ENCODE measurements around the gene TTC34. TPM values are rescaled to one million over a fixed set of nuclear protein-coding genes. Genes with fewer than 3 reads are reported as not detected.
A peak's percentile ranks its signal among the peaks of the same experiment; 100 is the strongest.

Gene TTC34
- total and polyA plus RNA-seq, 3 experiments from 2014 or later = 0.17 to 1.1 (median 1.1) TPM

- Mint-ChIP-seq H3K36me3 (peaks cover 0 to 20% (median 0%) of the 10 kb centered on the region in 3 donors), H3K27ac (peak overlapping the region in 1 of 8 donors; percentile 4), H3K4me1 (peaks cover under 1 to 21% (median 2%) of the 10 kb centered on the region in 3 donors), H3K4me3 (peak overlapping the region in 2 of 7 donors; percentile 12 to 27), H3K27me3 (no peaks in the 10 kb centered on the region), H3K9me3 (no peaks in the 10 kb centered on the region)
- Histone ChIP-seq H3K9me3 (ENCODE audit: low read length) (no peaks in the 10 kb centered on the region), H3K36me3 (ENCODE audit: insufficient read depth, low read length) (no peaks in the 10 kb centered on the region), H3K4me3 (ENCODE audit: low read length) (no peak overlapping the region), H3K27ac (ENCODE audit: low read depth, low read length) (no peak overlapping the region), H3K27me3 (ENCODE audit: insufficient read depth, low read length, poor library complexity, severe bottlenecking) (no peaks in the 10 kb centered on the region), H3K4me1 (ENCODE audit: insufficient read depth, low read length) (peaks cover 9% of the 10 kb centered on the region)
- peak in 1 of 5 donors; percentile 48 for DNase-seq
- ChIA-PET CTCF (no interaction called here), POLR2A (no interaction called here)
Measured at GRCh38 chr1:2590233-2591141, 211.0 kb downstream of the TTC34 start.

- Mint-ChIP-seq H3K36me3 (peaks cover 0 to 22% (median 0%) of the 10 kb centered on the region in 3 donors), H3K9me3 (no peaks in the 10 kb centered on the region), H3K4me1 (peaks cover 7 to 30% (median 10%) of the 10 kb centered on the region in 3 donors), H3K4me3 (peak overlapping the region in 3 of 7 donors; percentile 19 to 28 (median 27)), H3K27ac (peak overlapping the region in 2 of 8 donors; percentile 4 to 65), H3K27me3 (no peaks in the 10 kb centered on the region)
- Histone ChIP-seq H3K9me3 (ENCODE audit: low read length) (no peaks in the 10 kb centered on the region), H3K36me3 (ENCODE audit: insufficient read depth, low read length) (no peaks in the 10 kb centered on the region), H3K4me3 (ENCODE audit: low read length) (no peak overlapping the region), H3K4me1 (ENCODE audit: insufficient read depth, low read length) (peaks cover 18% of the 10 kb centered on the region), H3K27ac (ENCODE audit: low read depth, low read length) (no peak overlapping the region), H3K27me3 (ENCODE audit: insufficient read depth, low read length, poor library complexity, severe bottlenecking) (no peaks in the 10 kb centered on the region)
- ChIA-PET POLR2A (no interaction called here), CTCF (no interaction called here)
- peak in 1 of 5 donors; percentile 45 for DNase-seq
Measured at GRCh38 chr1:2589431-2590232, 211.9 kb downstream of the TTC34 start.

- Mint-ChIP-seq H3K36me3 (peaks cover 0 to 22% (median 0%) of the 10 kb centered on the region in 3 donors), H3K4me3 (peak overlapping the region in 6 of 7 donors; percentile 15 to 72 (median 47)), H3K27me3 (no peaks in the 10 kb centered on the region), H3K27ac (peak overlapping the region in 2 of 8 donors; percentile 3 to 65), H3K9me3 (no peaks in the 10 kb centered on the region), H3K4me1 (peaks cover 15 to 38% (median 18%) of the 10 kb centered on the region in 3 donors)
- Histone ChIP-seq H3K9me3 (ENCODE audit: low read length) (no peaks in the 10 kb centered on the region), H3K27ac (ENCODE audit: low read depth, low read length) (no peak overlapping the region), H3K4me1 (ENCODE audit: insufficient read depth, low read length) (peaks cover 25% of the 10 kb centered on the region), H3K4me3 (ENCODE audit: low read length) (no peak overlapping the region), H3K36me3 (ENCODE audit: insufficient read depth, low read length) (no peaks in the 10 kb centered on the region), H3K27me3 (ENCODE audit: insufficient read depth, low read length, poor library complexity, severe bottlenecking) (no peaks in the 10 kb centered on the region)
- ChIA-PET CTCF (no interaction called here), POLR2A (no interaction called here)
- peak in 1 of 5 donors; percentile 46 for DNase-seq
Measured at GRCh38 chr1:2588661-2589430, 212.6 kb downstream of the TTC34 start.

GRCh38 chr1:2587860-2588571, 213.5 kb downstream of the TTC34 start:
- Histone ChIP-seq H3K4me3 (ENCODE audit: low read length) (no peak overlapping the region), H3K9me3 (ENCODE audit: low read length) (no peaks in the 10 kb centered on the region), H3K36me3 (ENCODE audit: insufficient read depth, low read length) (no peaks in the 10 kb centered on the region), H3K27ac (ENCODE audit: low read depth, low read length) (no peak overlapping the region), H3K4me1 (ENCODE audit: insufficient read depth, low read length) (peaks cover 34% of the 10 kb centered on the region), H3K27me3 (ENCODE audit: insufficient read depth, low read length, poor library complexity, severe bottlenecking) (no peaks in the 10 kb centered on the region)
- peaks cover 0 to 22% (median 0%) of the 10 kb centered on the region in 3 donors for H3K36me3 Mint-ChIP-seq
- peaks cover 19 to 46% (median 26%) of the 10 kb centered on the region in 3 donors for H3K4me1 Mint-ChIP-seq
- DNase-seq = peak in 1 of 5 donors; percentile 49
- no peaks in the 10 kb centered on the region for H3K9me3 Mint-ChIP-seq
- H3K27ac Mint-ChIP-seq = peak overlapping the region in 2 of 8 donors; percentile 3 to 65
- H3K4me3 Mint-ChIP-seq = peak overlapping the region; percentile 71 to 99 (median 93)
- H3K27me3 Mint-ChIP-seq = no peaks in the 10 kb centered on the region
- ChIA-PET POLR2A (interaction anchor here (0.7 to 4.3 kb wide), 4 partner anchors 31 to 197 kb away, joined by 3 to 48 read pairs (median 4); partner anchors contain the start of genes MORN1 and RER1), CTCF (interaction anchor here (1.6 kb wide), 1 partner anchor 10 kb away, joined by 4 read pairs; no protein-coding TSS in a partner anchor)

GRCh38 chr1:2587071-2587859, 214.2 kb downstream of the TTC34 start:
- peak overlapping the region; percentile 94 for H3K4me3 ChIP-seq (ENCODE audit: low read length)
- ChIA-PET CTCF (interaction anchor here (1.5 to 3.9 kb wide), 4 partner anchors 10 to 61 kb away, joined by 4 to 33 read pairs (median 11); partner anchors contain the start of gene PANK4), POLR2A (interaction anchor here (0.6 to 4.3 kb wide), 6 partner anchors 30 to 279 kb away, joined by 3 to 48 read pairs (median 5); partner anchors contain the start of genes MORN1, PANK4 and RER1)
- Mint-ChIP-seq H3K27ac (peak overlapping the region in 2 of 8 donors; percentile 38 to 95), H3K4me3 (peak overlapping the region; percentile 71 to 99 (median 93)), H3K9me3 (no peaks in the 10 kb centered on the region), H3K4me1 (peaks cover 21 to 47% (median 26%) of the 10 kb centered on the region in 3 donors), H3K27me3 (no peaks in the 10 kb centered on the region), H3K36me3 (peaks cover 0 to 22% (median 0%) of the 10 kb centered on the region in 3 donors)
- H3K27me3 ChIP-seq (ENCODE audit: insufficient read depth, low read length, poor library complexity, severe bottlenecking) = no peaks in the 10 kb centered on the region
- no peaks in the 10 kb centered on the region for H3K36me3 ChIP-seq (ENCODE audit: insufficient read depth, low read length)
- peak in 1 of 5 donors; percentile 44 for DNase-seq
- H3K4me1 ChIP-seq (ENCODE audit: insufficient read depth, low read length) = peaks cover 34% of the 10 kb centered on the region
- H3K27ac ChIP-seq (ENCODE audit: low read depth, low read length) = no peak overlapping the region
- no peaks in the 10 kb centered on the region for H3K9me3 ChIP-seq (ENCODE audit: low read length)

- DNase-seq = peak; percentile 93 to 98 (median 95)
- peak within 1 kb of the TSS; percentile 95 for H3K27ac ChIP-seq (ENCODE audit: low read depth, low read length)
- H3K27me3 Mint-ChIP-seq = no peaks in the 10 kb centered on the region
- no peaks in the 10 kb centered on the region for H3K9me3 ChIP-seq (ENCODE audit: low read length)
- POLR2A ChIA-PET = interaction anchor here (0.6 to 4.3 kb wide), 13 partner anchors 9 to 1619 kb away, joined by 3 to 48 read pairs (median 5); partner anchors contain the start of genes MORN1, PANK4, RER1 and TNFRSF14
- no peaks in the 10 kb centered on the region for H3K36me3 ChIP-seq (ENCODE audit: insufficient read depth, low read length)
- CTCF ChIA-PET = interaction anchor here (0.8 to 4.0 kb wide), 11 partner anchors 8 to 195 kb away, joined by 3 to 34 read pairs (median 4); partner anchors contain the start of genes MORN1, PANK4, RER1 and TNFRSF14
- H3K4me1 ChIP-seq (ENCODE audit: insufficient read depth, low read length) = peaks cover 37% of the 10 kb centered on the region
- H3K36me3 Mint-ChIP-seq = peaks cover 0 to 22% (median 0%) of the 10 kb centered on the region in 3 donors
- H3K4me3 ChIP-seq (ENCODE audit: low read length) = peak within 1 kb of the TSS; percentile 94
- H3K27me3 ChIP-seq (ENCODE audit: insufficient read depth, low read length, poor library complexity, severe bottlenecking) = no peaks in the 10 kb centered on the region
- H3K9me3 Mint-ChIP-seq = no peaks in the 10 kb centered on the region
- H3K27ac Mint-ChIP-seq = peak within 1 kb of the TSS; percentile 86 to 98 (median 98)
- peaks cover 26 to 52% (median 30%) of the 10 kb centered on the region in 3 donors for H3K4me1 Mint-ChIP-seq
- H3K4me3 Mint-ChIP-seq = peak within 1 kb of the TSS; percentile 89 to 99 (median 93)
Measured at GRCh38 chr1:2586154-2587070, 215.1 kb downstream of the TTC34 start, which contains the start of gene PRXL2B. TSS of gene PRXL2B (plus strand) at chr1:2586777. CDS start at chr1:2586886, 109 bp downstream.
